ENCODE data around the gene KCNQ4. TPM values are rescaled to one million over a fixed set of nuclear protein-coding genes. Genes with fewer than 3 reads are reported as not detected.
A peak's percentile ranks its signal among the peaks of the same experiment; 100 is the strongest.

Gene KCNQ4
- total and polyA plus RNA-seq, 2 of the 13 experiments (the other 11 are each of a cell fraction or from before 2014, with no cell fraction given): 0.02 to 0.09 TPM

DNA sequence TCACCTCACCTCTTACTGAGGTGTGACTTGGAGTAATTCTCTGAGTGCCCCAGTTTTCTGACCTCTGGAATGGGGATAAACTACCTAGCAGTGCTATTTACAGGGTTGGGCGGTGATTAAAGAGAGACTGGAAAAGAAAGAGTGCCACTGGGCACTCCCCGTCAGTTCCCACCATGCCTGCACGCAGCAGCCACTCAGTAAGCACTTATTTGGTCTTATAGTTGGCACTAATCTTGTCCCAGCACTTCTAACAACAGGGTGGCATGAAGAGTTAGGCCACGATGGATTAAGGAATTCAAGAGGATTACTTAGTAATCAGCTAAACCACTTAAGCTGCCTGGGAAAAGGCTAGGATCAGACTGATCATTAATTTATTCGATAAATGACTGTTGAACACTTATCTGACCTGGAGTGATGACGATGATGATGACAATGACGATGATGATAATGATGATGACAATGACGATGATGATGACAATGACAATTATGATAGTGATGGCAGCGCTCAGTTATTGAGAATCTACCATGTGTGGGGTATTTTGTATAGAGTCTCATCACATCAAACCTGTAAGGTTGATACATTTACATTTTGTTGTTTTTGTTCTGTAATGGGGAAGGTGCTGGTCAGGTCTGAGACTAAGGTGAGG is 73.2 kb downstream of the KCNQ4 start:
- WGBS (ENCODE audit: low lambda C conversion rate): 42% methylated on average over 9 of the region's 9 CpGs
- FAIRE-seq (no peak), ATAC-seq (no peak), DNase-seq (ENCODE audit: low spot score) (no peak)
- H3K27me3 ChIP-seq (ENCODE audit: control insufficient read depth in 1 of 2, insufficient read depth in 2 of 2, low read length in 2 of 2): peaks cover 5 to 55% of the 10 kb centered on the region in 2 experiments; a peak in 4 of 5 replicates
- no peak overlapping the region for H3K4me3 ChIP-seq (replicated peaks in 1 of 3; ENCODE audit: insufficient read depth in 1 of 3, low read depth in 2 of 3, low read length in 3 of 3)
- no peaks in the 10 kb centered on the region for H4K20me1 ChIP-seq (ENCODE audit: insufficient read depth, low read length)
- in situ Hi-C loops (cut with HindIII; ENCODE audit: extremely low pct_ligation_motif_present, low pct_unique_long_range_greater_than_20kb) (no loop called here), intact Hi-C loops (cut with micrococcal nuclease; ENCODE audit: unreplicated experiment) (no loop called here)
- no peak overlapping the region for H3K4me2 ChIP-seq (ENCODE audit: low read depth, low read length)
- H3K79me2 ChIP-seq (ENCODE audit: insufficient read depth, low read length): no peaks in the 10 kb centered on the region
- no TSS peak for BruUV-seq (replicated peaks)
- ChIA-PET POLR2A (no interaction called here), CTCF (ENCODE audit: low intra/inter-chr PET ratio, low total read pairs) (no interaction called here)
- peaks cover 9% of the 10 kb centered on the region for H3K4me1 ChIP-seq (ENCODE audit: insufficient read depth, low read length)
- no peak overlapping the region for H3K9ac ChIP-seq (ENCODE audit: insufficient read depth, low read depth, low read length)
- H2AFZ ChIP-seq (ENCODE audit: low read length): no peak overlapping the region
- H3K27ac ChIP-seq (ENCODE audit: extremely low read length, insufficient read depth, low read length): no peak overlapping the region
- no peaks in the 10 kb centered on the region for H3K9me3 ChIP-seq (ENCODE audit: low read length)
- H3K36me3 ChIP-seq (replicated peaks in 1 of 2; ENCODE audit: control insufficient read depth in 1 of 2, insufficient read depth in 2 of 2, low read length in 2 of 2): no peaks in the 10 kb centered on the region
- TF ChIP-seq ZNF75D (CRISPR knock-in tag; IDR thresholded peaks at IDR 0.05; ENCODE audit: borderline replicate concordance) (no peak), MAZ (IDR thresholded peaks at IDR 0.05; ENCODE audit: borderline replicate concordance, low read depth, low read length) (no peak), MAZ (CRISPR knock-in tag; IDR thresholded peaks at IDR 0.05; ENCODE audit: low read depth) (no peak), CREB1 (IDR thresholded peaks at IDR 0.05) (peak; percentile 92), CREB1 (CRISPR knock-in tag; IDR thresholded peaks at IDR 0.05) (no peak), IRX3 (CRISPR knock-in tag; IDR thresholded peaks at IDR 0.05; ENCODE audit: borderline replicate concordance, low read depth) (no peak), SOX13 (IDR thresholded peaks at IDR 0.05) (no peak), SOX13 (CRISPR knock-in tag; conservative IDR thresholded peaks at IDR 0.05 in 1 of 2, IDR thresholded peaks at IDR 0.05 in 1 of 2) (no peak), ONECUT2 (CRISPR knock-in tag; IDR thresholded peaks at IDR 0.05) (no peak), ZNF512 (CRISPR knock-in tag; IDR thresholded peaks at IDR 0.05) (no peak), ZNF549 (CRISPR knock-in tag; IDR thresholded peaks at IDR 0.05) (no peak)
- TF ChIP-seq, protein P1, sequence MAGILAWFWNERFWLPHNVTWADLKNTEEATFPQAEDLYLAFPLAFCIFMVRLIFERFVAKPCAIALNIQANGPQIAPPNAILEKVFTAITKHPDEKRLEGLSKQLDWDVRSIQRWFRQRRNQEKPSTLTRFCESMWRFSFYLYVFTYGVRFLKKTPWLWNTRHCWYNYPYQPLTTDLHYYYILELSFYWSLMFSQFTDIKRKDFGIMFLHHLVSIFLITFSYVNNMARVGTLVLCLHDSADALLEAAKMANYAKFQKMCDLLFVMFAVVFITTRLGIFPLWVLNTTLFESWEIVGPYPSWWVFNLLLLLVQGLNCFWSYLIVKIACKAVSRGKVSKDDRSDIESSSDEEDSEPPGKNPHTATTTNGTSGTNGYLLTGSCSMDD (CRISPR knock-in tag; IDR thresholded peaks at IDR 0.05): no peak

Data from HepG2 (cell line).